CD14-positive monocyte (primary cell): ENCODE measurements around the gene BRAT1. TPM values are rescaled to one million over a fixed set of nuclear protein-coding genes. Genes with fewer than 3 reads are reported as not detected.

Source experiments
- DNase-seq, 3 donors: peaks; one replicate each; pipeline ENCODE4 v3.0.0-alpha.2; 2011 to 2022
- H2AFZ ChIP-seq: 2 replicates; pipeline ENCODE4 v1.6.0; 2012; ENCODE audit warnings: mild to moderate bottlenecking, low read depth, low read length, inconsistent platforms; ENCODE audit not compliant: insufficient read depth, poor library complexity, severe bottlenecking
- H3K27ac ChIP-seq, 2 donors: 1 replicate in 1 of 2; 2 replicates in 1 of 2; pipeline ENCODE4 v1.5.1; 2012 to 2013; ENCODE audit warnings: low read length in 2 of 2, control low read depth in 1 of 2, inconsistent platforms in 1 of 2, low read depth in 1 of 2, mild to moderate bottlenecking in 1 of 2
- H3K27me3 ChIP-seq, 2 donors: one replicate each; pipeline versions ENCODE4 v1.6.0 to v1.6.1; 2011 to 2013; ENCODE audit warnings: low read length in 2 of 2; ENCODE audit not compliant: control insufficient read depth in 2 of 2, insufficient read depth in 2 of 2
- H3K36me3 ChIP-seq, 2 donors: replicated peaks in 1 of 2; 1 replicate in 1 of 2; 2 replicates in 1 of 2; pipeline versions ENCODE4 v1.5.1 to v1.6.1; 2012 to 2013; ENCODE audit warnings: low read length in 2 of 2, control low read depth in 1 of 2, inconsistent platforms in 1 of 2, mild to moderate bottlenecking in 1 of 2; ENCODE audit not compliant: insufficient read depth in 2 of 2, control insufficient read depth in 1 of 2
- H3K4me1 ChIP-seq, 2 donors: 1 replicate in 1 of 2; 2 replicates in 1 of 2; pipeline versions ENCODE4 v1.5.1 to v1.6.1; 2012 to 2013; ENCODE audit warnings: low read length in 2 of 2, control low read depth in 1 of 2, inconsistent platforms in 1 of 2, mild to moderate bottlenecking in 1 of 2, moderate library complexity in 1 of 2; ENCODE audit not compliant: insufficient read depth in 2 of 2, control insufficient read depth in 1 of 2
- H3K4me2 ChIP-seq: replicated peaks from 2 replicates; pipeline ENCODE3; 2012; ENCODE audit warnings: low read length, moderate library complexity, mild to moderate bottlenecking; ENCODE audit not compliant: poor library complexity, severe bottlenecking; ENCODE audit errors: extremely low read depth
- H3K4me3 ChIP-seq, 3 experiments: fragments of 200-600 bp in 1 of 3; sonication (generic) in 1 of 3; replicated peaks in 1 of 3; 1 replicate in 2 of 3; 2 replicates in 1 of 3; pipeline ENCODE4 v1.5.1; 2011 to 2013; ENCODE audit warnings: low read length in 3 of 3, mild to moderate bottlenecking in 3 of 3, control low read depth in 2 of 3, low read depth in 2 of 3, inconsistent platforms in 1 of 3, moderate library complexity in 1 of 3
- H3K79me2 ChIP-seq: 2 replicates; pipeline ENCODE4 v1.6.0; 2012; ENCODE audit warnings: mild to moderate bottlenecking, control low read depth, inconsistent platforms, low read length, moderate library complexity; ENCODE audit not compliant: insufficient read depth
- H3K9ac ChIP-seq: 2 replicates; pipeline ENCODE4 v1.6.0; 2017; ENCODE audit warnings: low read length, mild to moderate bottlenecking; ENCODE audit not compliant: insufficient read depth, poor library complexity, severe bottlenecking
- H3K9me3 ChIP-seq, 2 donors: replicated peaks in 1 of 2; 1 replicate in 1 of 2; 2 replicates in 1 of 2; pipeline versions ENCODE4 v1.5.1 to v1.6.1; 2012 to 2013; ENCODE audit warnings: low read length in 2 of 2, control low read depth in 1 of 2; ENCODE audit not compliant: control insufficient read depth in 1 of 2, insufficient read depth in 1 of 2
- H4K20me1 ChIP-seq: 2 replicates; pipeline ENCODE4 v1.6.0; 2012; ENCODE audit warnings: mild to moderate bottlenecking, low read length, control low read depth, moderate library complexity; ENCODE audit not compliant: insufficient read depth
- H3K27ac Mint-ChIP-seq, 7 donors: one replicate each; pipeline ENCODE4 v1.8.0; 2020; ENCODE audit warnings: mild to moderate bottlenecking in 7 of 7, mixed read lengths in 7 of 7, moderate library complexity in 6 of 7, inconsistent platforms in 2 of 7
- H3K27me3 Mint-ChIP-seq, 3 donors: one replicate each; pipeline ENCODE4 v1.8.0; 2021 to 2022; ENCODE audit warnings: low read depth in 3 of 3, mild to moderate bottlenecking in 3 of 3, mixed read lengths in 3 of 3, moderate library complexity in 3 of 3, inconsistent platforms in 1 of 3
- H3K36me3 Mint-ChIP-seq, 2 donors: one replicate each; pipeline ENCODE4 v1.8.0; 2020; ENCODE audit warnings: mixed read lengths in 2 of 2, inconsistent platforms in 1 of 2, mild to moderate bottlenecking in 1 of 2
- H3K4me1 Mint-ChIP-seq: one replicate; pipeline ENCODE4 v1.8.0; 2020; ENCODE audit warnings: mild to moderate bottlenecking, mixed read lengths
- H3K4me3 Mint-ChIP-seq, 2 donors: one replicate each; pipeline ENCODE4 v1.8.0; 2020; ENCODE audit warnings: mild to moderate bottlenecking in 2 of 2, mixed read lengths in 2 of 2, moderate library complexity in 1 of 2
- H3K9me3 Mint-ChIP-seq, 7 donors: one replicate each; pipeline ENCODE4 v1.8.0; 2020 to 2022; ENCODE audit warnings: mixed read lengths in 7 of 7, mild to moderate bottlenecking in 6 of 7, moderate library complexity in 6 of 7, inconsistent platforms in 2 of 7
- CTCF ChIP-seq: fragments of 200-600 bp; IDR thresholded peaks from one replicate; pipeline ENCODE4 v1.8.0; 2022; ENCODE audit warnings: antibody characterized with exemption, mild to moderate bottlenecking
- WGBS: methylation state at CpG from one replicate; pipeline ENCODE4 v1.1.5; 2013; ENCODE audit warnings: missing lambda C conversion rate; ENCODE audit not compliant: insufficient coverage; 5-methylcytosine and 5-hydroxymethylcytosine counted together
- intact Hi-C, 2 donors: fragments of 100-400 bp; cut with micrococcal nuclease; formaldehyde crosslinking; loops; one replicate each; pipeline versions ENCODE4 v1.15.0 to v1.15.1; 2023
- polyA plus RNA-seq, 3 donors: library from polyadenylated mRNA; depleted of rRNA in 1 of 3; unstranded in 2 of 3; stranded (reverse) in 1 of 3; fragments of 300-500 nt in 2 of 3; fragments of >200 nt in 1 of 3; fragmentation: Illumina TruSeq in 2 of 3; gene quantifications; 1 replicate in 2 of 3; 2 replicates in 1 of 3; pipeline ENCODE4 v1.2.3, GENCODE V29; 2012 to 2021

The BRAT1 gene
- polyA plus RNA-seq, 3 donors = 31.6 to 34.2 (median 32.5) TPM

- H3K36me3 ChIP-seq = peaks cover 23 to 38% of the 10 kb centered on the region in 2 donors
- Mint-ChIP-seq H3K27ac (peak overlapping the region; percentile 76 to 96 (median 93)), H3K27me3 (peaks cover 0 to 6% (median 3%) of the 10 kb centered on the region in 3 donors), H3K4me3 (peak overlapping the region; percentile 98 to 99), H3K4me1 (peaks cover 51% of the 10 kb centered on the region), H3K9me3 (peaks cover 0 to 2% (median 0%) of the 10 kb centered on the region in 7 donors), H3K36me3 (peaks cover 22 to 36% of the 10 kb centered on the region in 2 donors)
- H3K79me2 ChIP-seq = peaks cover 60% of the 10 kb centered on the region
- H3K27me3 ChIP-seq = no peaks in the 10 kb centered on the region
- peaks cover 49 to 58% of the 10 kb centered on the region in 2 donors for H3K4me1 ChIP-seq
- H3K4me2 ChIP-seq = peak overlapping the region; percentile 97
- H3K27ac ChIP-seq = peak overlapping the region; percentile 79 to 100
- H3K4me3 ChIP-seq = peak overlapping the region; percentile 93 to 100 (median 94)
- no peak for DNase-seq
- intact Hi-C loops = loop anchor here (5.0 to 10.0 kb wide), 4 partner anchors 36 to 986 kb away; partner anchors contain the start of genes BRAT1 (in 2 of the 2), IQCE (in 2 of the 2), TTYH3 (in 2 of the 2) and GRIFIN (in 1 of the 2)
- H3K9me3 ChIP-seq = no peaks in the 10 kb centered on the region
- H2AFZ ChIP-seq = no peak overlapping the region
- 19% methylated on average over 6 of the region's 12 CpGs for WGBS
- peak overlapping the region; percentile 89 for H3K9ac ChIP-seq
- H4K20me1 ChIP-seq = peaks cover 59% of the 10 kb centered on the region
- no peak for TF ChIP-seq CTCF
Measured at GRCh38 chr7:2520761-2521290, 34.5 kb downstream of the BRAT1 start.

DNA sequence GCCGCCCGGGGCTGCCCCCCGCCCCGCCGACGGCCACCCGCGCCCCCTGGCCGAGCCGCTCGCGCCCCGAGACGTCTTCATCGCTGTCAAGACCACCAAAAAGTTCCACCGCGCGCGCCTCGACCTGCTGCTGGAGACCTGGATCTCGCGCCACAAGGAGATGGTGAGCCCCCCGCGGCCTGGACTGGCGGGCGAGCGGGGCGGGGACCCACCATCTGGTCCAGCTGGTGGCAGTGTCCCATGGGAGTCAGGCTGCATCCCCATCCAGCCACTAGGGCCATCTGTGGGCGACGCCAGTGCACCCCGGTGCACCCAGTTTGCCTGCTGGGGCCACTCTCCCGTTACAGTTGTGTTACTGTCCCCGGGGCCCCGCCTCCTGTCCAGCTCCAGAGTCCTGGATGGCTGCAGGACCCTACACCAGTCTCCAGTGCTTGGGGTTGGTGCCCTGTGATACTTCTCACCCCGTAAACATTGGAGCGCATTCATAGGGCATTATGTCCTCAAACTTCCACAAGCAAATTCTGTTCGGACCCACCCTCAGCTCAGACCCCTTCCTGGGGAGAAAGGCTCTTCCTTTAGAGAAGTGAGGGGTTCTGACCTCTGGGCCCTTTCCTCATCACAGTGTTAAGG is 35.1 kb downstream of the BRAT1 start:
- Histone ChIP-seq H3K4me1 (peaks cover 43 to 52% of the 10 kb centered on the region in 2 donors), H3K36me3 (peaks cover 17 to 33% of the 10 kb centered on the region in 2 donors), H4K20me1 (peaks cover 53% of the 10 kb centered on the region), H2AFZ (no peak overlapping the region), H3K79me2 (peaks cover 54% of the 10 kb centered on the region), H3K9me3 (no peaks in the 10 kb centered on the region), H3K27me3 (no peaks in the 10 kb centered on the region), H3K4me3 (peak overlapping the region; percentile 93 to 100 (median 94)), H3K4me2 (peak overlapping the region; percentile 97), H3K27ac (peak overlapping the region; percentile 79 to 100), H3K9ac (peak overlapping the region; percentile 89)
- H3K36me3 Mint-ChIP-seq = peaks cover 19 to 32% of the 10 kb centered on the region in 2 donors
- WGBS = 2% methylated on average over 27 of the region's 37 CpGs
- H3K27ac Mint-ChIP-seq = peak overlapping the region; percentile 76 to 96 (median 93)
- H3K4me3 Mint-ChIP-seq = peak overlapping the region; percentile 98 to 99
- peak; percentile 47 to 54 (median 52) for DNase-seq
- peak; percentile 13 for TF ChIP-seq CTCF
- intact Hi-C loops = loop anchor here (5.0 to 10.0 kb wide), 4 partner anchors 37 to 985 kb away; partner anchors contain the start of genes BRAT1 (in 2 of the 2), IQCE (in 2 of the 2), TTYH3 (in 2 of the 2) and GRIFIN (in 1 of the 2)
- H3K9me3 Mint-ChIP-seq = peaks cover 0 to 2% (median 0%) of the 10 kb centered on the region in 7 donors
- H3K27me3 Mint-ChIP-seq = peaks cover 0 to 6% (median 3%) of the 10 kb centered on the region in 3 donors
- peaks cover 45% of the 10 kb centered on the region for H3K4me1 Mint-ChIP-seq
